ENCODE data around the gene NAALADL2.
"Not testable (repeated sequence)": the region's sequence is repeated elsewhere in the genome, so short reads cannot be mapped to it uniquely, and the experiment has no call there.

The NAALADL2 gene

DNA sequence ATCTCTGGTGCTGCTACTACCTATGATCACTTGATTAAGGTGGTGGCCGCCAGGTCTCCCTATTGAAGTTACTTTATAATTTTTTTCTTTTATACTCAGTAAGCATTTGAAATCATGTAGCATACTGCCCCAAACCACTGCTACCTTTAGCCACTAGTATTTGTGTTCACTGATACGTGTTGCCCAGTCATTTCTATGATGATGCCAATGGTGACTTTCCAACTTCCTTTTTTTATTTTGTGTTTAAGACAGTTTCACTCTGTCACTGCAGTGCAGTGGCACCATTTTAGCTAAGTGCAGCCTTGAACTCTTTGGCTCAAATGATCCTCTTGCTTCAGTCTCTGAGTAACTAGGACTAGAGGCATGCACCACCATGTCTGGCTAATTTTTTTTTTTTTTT is 598.2 kb downstream of the NAALADL2 start:
- TF ChIP-seq, protein P1, sequence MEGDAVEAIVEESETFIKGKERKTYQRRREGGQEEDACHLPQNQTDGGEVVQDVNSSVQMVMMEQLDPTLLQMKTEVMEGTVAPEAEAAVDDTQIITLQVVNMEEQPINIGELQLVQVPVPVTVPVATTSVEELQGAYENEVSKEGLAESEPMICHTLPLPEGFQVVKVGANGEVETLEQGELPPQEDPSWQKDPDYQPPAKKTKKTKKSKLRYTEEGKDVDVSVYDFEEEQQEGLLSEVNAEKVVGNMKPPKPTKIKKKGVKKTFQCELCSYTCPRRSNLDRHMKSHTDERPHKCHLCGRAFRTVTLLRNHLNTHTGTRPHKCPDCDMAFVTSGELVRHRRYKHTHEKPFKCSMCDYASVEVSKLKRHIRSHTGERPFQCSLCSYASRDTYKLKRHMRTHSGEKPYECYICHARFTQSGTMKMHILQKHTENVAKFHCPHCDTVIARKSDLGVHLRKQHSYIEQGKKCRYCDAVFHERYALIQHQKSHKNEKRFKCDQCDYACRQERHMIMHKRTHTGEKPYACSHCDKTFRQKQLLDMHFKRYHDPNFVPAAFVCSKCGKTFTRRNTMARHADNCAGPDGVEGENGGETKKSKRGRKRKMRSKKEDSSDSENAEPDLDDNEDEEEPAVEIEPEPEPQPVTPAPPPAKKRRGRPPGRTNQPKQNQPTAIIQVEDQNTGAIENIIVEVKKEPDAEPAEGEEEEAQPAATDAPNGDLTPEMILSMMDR (conservative IDR thresholded peaks at IDR 0.05; ENCODE audit: low read depth, low read length) = no peak
- no peak for DNase-seq (ENCODE audit: low read depth)
- H3K4me3 ChIP-seq (ENCODE audit: low read depth, low read length) = no peak overlapping the region

DNA sequence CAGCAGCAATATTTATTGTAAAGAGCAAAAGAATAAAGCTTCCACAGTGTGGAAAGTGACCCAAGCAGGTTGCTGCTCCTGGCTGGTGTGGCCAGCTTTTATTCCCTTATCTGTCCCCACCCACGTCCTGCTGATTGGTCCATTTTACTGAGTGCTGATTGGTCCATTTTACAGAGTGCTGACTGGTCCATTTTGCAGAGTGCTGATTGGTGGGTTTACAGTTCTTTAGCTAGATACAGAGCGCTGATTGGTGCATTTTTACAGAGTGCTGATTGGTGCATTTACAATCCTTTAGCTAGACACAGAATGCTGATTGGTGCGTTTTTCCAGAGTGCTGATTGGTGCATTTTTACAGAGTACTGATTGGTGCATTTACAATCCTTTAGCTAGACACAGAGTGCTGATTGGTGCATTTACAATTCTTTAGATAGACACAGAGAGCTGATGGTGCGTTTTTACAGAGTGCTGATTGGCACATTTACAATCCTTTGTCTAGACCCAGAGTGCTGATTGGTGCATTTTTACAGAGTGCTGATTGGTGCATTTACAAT is 601.8 kb downstream of the NAALADL2 start:
- H3K4me3 ChIP-seq (ENCODE audit: low read depth, low read length); DNase-seq (ENCODE audit: low read depth): not testable (repeated sequence)

DNA sequence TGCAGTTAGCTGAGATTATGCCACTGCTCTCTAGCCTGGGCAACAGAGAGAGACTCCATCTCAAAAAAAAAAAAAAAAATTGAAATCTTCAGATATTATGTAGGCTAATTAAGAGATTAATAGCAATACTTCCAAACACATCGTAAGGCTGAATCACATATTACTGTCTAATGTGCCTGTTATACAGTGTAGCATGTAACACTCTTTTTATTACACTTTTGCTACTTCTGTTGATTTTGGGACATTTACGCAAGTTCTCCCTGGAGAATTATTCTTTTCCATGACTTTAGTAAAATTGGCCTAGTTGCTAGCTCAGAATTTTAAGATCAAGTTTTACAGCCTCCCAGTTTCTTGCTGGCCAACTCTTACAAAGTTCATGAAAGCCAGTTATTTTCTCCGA is 605.2 kb downstream of the NAALADL2 start:
- no peak overlapping the region for H3K4me3 ChIP-seq (ENCODE audit: low read depth, low read length)
- no peak for DNase-seq (ENCODE audit: low read depth)
- TF ChIP-seq, protein P1 (conservative IDR thresholded peaks at IDR 0.05; ENCODE audit: low read depth, low read length) = no peak

DNA sequence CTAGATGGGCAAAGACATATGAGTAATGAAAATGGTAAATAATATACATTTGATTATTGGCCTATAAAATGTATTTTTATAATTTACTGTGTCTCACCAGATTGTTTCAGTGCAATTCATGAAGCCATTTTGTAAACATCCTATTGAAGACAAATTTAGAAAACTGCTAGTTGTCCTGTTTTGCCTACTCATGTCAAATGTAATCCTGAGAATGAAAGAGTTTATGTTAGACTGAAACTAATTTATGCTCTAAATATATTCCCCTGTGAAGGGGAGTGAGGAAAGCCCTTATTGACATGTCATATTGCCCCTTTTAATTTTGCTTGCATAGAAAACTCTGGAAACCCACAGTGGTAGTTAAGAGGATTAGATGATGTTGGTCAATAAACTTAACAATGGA is 610.0 kb downstream of the NAALADL2 start:
- H3K4me3 ChIP-seq (ENCODE audit: low read depth, low read length) = no peak overlapping the region
- TF ChIP-seq, protein P1 (conservative IDR thresholded peaks at IDR 0.05; ENCODE audit: low read depth, low read length) = no peak
- no peak for DNase-seq (ENCODE audit: low read depth)

DNA sequence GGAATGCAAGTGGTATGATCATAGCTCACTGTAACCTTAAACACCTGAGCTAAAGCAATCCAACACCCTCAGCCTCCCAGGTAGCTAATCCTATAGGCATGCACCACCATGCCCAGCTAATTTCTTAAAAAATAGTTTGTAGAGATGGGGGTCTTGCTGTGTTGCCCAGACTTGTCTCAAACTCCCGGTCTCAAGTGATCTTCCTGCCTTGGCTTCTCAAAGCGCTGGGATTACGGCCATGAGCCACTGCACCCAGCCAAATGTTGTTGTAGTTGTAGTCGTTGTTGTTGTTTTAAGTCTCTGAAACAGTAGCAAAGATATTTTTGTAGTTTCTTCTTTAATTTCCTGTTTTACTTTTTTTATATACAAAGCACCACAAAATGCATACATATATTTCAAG is 616.6 kb downstream of the NAALADL2 start:
- H3K4me3 ChIP-seq (ENCODE audit: low read depth, low read length) = no peak overlapping the region
- DNase-seq (ENCODE audit: low read depth) = no peak
- TF ChIP-seq, protein P1 (conservative IDR thresholded peaks at IDR 0.05; ENCODE audit: low read depth, low read length) = no peak

DNA sequence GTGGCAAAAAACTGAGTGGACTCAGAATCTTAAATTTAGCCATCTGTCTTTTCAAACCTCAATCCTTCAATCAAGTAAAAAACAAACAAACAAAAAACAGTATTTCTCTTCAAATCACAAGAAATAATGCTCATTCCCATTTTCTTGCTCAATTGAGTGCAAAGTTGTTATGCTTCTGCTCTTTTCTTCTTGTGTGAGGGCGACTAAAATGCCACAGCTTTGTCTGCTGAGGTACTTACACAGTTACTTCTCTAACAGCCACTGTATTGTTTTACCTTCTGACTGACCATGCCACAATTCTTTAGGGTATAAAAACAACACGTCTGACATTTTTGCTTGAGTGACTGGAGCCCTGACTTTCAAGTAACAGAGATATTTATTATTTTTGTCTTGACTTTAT is 617.4 kb downstream of the NAALADL2 start:
- no peak for DNase-seq (ENCODE audit: low read depth)
- TF ChIP-seq, protein P1 (conservative IDR thresholded peaks at IDR 0.05; ENCODE audit: low read depth, low read length) = no peak
- no peak overlapping the region for H3K4me3 ChIP-seq (ENCODE audit: low read depth, low read length)

DNA sequence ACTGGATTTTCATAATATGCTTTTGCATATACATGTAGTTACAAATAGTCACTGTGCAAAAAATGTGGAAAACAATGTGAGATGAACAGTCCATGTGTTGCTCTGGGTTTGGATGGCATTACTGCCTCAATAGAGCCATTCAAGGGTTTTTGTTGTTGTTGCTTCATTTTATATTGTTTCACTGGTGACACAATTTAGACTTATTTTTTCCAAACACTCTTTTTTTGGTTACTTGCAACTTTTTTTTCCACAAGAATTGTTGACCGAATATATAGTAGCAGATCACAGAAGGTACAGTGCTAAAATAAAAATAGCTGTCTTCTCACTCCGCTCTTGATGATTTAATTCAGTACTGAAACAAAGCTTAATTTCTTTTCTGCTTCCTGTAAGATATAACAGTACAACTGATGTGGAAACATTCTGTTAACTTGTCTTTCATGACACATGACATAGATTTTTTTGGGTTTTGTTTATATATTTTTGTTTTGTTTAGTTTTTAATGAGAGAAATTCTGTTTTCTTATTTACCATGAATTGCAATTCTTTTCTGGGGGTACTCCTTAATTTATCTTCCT is 618.6 kb downstream of the NAALADL2 start:
- no peak overlapping the region for H3K4me3 ChIP-seq (ENCODE audit: low read depth, low read length)
- DNase-seq (ENCODE audit: low read depth) = no peak
- TF ChIP-seq, protein P1 (conservative IDR thresholded peaks at IDR 0.05; ENCODE audit: low read depth, low read length) = no peak

Data from choroid plexus epithelial cell (primary cell).